Endothelial cell of hepatic sinusoid (primary cell): ENCODE results near the gene ICE1.
"Not testable (repeated sequence)": the region's sequence is repeated elsewhere in the genome, so short reads cannot be mapped to it uniquely, and the experiment has no call there.

Source experiments
- in situ Hi-C: cut with HindIII; loops from 2 replicates; pipeline ENCODE4 v1.10.0; 2017; ENCODE audit warnings: low sequenced_read_pairs

ICE1 gene

DNA sequence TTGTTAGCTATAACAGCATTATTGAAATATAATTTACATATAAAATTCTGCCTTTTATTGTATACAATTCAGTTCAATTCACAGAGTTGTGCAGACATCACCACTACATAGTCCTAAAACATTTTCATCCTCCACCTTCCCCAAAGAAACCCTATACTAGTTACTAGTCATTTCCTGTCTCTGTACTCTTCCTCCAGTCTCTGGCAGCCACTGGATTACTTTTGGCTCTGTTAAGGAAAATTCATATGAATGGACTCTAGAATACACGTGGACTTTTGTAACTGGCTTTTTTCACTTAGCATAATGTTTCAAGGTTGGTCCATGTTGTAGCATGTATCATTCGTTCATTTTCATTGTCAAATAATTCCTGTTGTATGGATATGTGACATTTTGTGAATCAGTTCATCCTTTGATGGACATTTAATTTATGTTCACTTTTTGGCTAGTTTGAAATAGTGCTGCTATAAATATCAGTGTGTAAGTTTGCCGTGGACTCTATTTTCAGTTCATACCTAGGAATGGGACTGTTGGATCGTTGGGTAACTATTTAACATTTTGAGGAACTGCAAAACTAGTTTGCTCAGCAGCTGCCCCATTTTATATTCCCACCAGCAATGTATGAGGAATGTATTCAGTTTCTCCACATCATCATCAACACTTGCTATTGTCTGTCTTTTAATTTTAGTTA, 9.7 kb downstream of the ICE1 start:
- in situ Hi-C loops: no loop called here

- in situ Hi-C loops: no loop called here
These were observed 13.8 kb downstream of the ICE1 start for GRCh38 chr5:5436203-5436760.

DNA sequence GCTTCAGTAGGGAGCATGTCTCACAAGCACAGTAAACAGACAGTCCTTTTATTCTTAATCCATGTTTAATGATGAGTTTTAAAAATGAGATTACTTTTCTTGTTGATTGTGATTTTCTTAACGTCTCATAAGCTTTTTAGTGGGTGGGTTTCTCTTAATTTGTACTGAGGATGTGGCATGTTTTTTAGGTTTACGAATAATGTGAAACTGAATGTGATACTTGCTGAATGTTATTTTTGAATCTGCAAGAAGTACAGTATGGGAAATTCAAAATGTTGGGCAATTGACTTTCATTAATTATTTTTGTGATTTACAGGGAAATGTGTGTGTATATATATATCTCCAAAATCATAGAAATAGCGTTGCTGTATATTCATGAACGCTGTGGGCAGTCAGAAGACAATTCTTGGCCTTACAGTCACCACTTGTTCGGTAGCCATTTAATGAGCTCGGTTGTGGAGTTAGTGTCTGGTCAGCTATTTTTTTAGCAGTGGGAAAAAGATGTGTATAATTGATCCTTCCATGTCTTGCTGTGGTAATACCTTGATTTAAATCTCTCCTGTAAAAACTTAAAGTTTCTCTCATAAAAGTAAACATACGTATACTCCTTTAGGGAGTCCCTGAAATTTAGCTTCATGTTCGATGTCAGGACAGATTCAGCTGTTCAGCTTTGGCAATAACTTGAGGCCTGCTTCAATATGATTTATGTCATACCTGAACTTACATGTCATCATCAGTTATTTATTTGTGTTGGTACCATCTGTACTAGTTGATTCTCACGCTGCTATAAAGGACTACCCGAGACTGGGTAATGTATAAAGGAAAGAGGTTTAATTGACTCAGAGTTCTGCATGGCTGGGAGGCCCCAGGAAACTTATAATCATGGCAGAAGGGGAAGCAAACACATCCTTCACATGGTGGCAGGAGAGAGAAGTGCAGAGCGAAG, 15.0 kb downstream of the ICE1 start:
- in situ Hi-C loops: no loop called here

GRCh38 chr5:5451863-5452262, 29.4 kb downstream of the ICE1 start:
- in situ Hi-C loops: no loop called here

GRCh38 chr5:5453131-5453530, 30.7 kb downstream of the ICE1 start:
- in situ Hi-C loops: no loop called here

GRCh38 chr5:5454391-5454790, 31.9 kb downstream of the ICE1 start:
- in situ Hi-C loops: no loop called here

- in situ Hi-C loops: no loop called here
These were observed 34.4 kb downstream of the ICE1 start for GRCh38 chr5:5456858-5457257.

GRCh38 chr5:5460311-5460710, 37.8 kb downstream of the ICE1 start:
- in situ Hi-C loops: no loop called here

GRCh38 chr5:5461012-5461411, 38.5 kb downstream of the ICE1 start:
- in situ Hi-C loops: no loop called here

- in situ Hi-C loops: no loop called here
These were observed 41.7 kb downstream of the ICE1 start for GRCh38 chr5:5464036-5464715.

GRCh38 chr5:5466227-5466626, 43.8 kb downstream of the ICE1 start:
- in situ Hi-C loops: no loop called here

DNA sequence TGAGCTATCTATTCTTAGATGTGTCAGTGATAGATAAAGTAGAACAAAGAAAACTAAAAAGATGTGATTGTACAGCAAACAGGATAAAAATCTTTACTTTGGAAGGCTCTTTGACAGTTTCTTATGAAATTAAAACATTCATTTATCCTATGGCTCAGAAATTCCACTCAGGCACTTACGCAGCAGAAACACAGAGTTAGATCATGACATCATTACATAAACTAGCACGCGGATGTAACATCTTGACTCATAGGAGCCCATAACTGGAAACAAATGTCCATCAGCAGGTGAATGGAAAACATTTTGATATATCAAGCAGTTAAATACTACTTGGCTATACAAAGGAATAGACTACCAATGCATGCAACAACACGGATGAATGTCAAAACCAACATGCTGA, 45.3 kb downstream of the ICE1 start:
- in situ Hi-C loops: no loop called here

- in situ Hi-C loops: no loop called here
These were observed 48.5 kb downstream of the ICE1 start for GRCh38 chr5:5470933-5471332.

GRCh38 chr5:5473226-5473625, 50.7 kb downstream of the ICE1 start:
- in situ Hi-C loops: no loop called here

DNA sequence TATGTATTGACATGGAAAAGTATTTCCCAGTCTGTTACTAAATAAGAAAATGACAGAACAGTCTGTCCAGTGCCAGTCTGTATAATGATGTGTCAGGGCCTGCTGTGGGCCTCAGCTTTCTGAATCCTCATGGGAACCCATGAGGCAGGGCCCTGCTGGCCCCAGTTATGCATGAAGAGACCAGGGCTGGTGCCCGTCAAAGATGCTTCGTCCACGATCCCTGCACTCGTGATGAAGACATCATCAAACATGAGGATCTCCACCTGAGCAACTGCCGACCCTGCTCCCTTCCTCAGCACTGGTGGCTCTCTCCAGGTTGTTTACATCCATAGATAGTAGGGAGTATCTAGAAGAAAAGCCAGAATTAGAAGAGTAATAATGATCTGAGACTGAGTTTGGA, 52.5 kb downstream of the ICE1 start:
- in situ Hi-C loops: no loop called here

GRCh38 chr5:5475975-5476374, 53.5 kb downstream of the ICE1 start:
- in situ Hi-C loops: no loop called here

GRCh38 chr5:5479578-5479977, 57.1 kb downstream of the ICE1 start:
- in situ Hi-C loops: not testable (repeated sequence)

DNA sequence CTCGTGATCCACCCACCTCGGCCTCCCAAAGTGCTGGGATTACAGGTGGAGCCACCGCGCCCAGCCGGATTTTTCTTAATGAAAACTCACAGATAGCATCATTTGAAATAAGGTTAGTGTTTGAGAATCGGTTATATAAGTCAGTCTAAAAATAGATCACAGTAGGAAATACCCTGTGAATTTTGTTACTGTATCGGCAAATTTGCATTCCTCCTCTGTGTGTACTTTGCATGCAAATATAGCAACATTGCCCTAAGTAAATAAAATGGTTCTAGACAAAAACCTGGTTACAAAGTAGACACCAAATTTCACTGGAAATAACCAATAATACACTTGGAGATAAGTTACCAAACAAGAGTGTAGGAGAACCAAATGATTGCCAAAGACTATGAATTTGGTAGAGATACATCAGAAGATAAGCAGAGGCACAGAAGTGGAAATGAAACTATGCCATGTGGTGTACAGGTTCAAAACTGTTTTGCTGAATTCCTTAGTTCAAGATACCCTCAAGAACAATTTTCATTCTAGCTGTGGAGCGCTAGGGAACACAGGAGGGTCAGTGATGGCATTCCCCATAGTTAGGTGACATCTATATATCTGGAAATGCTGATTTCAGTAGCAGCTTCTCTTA, 58.1 kb downstream of the ICE1 start:
- in situ Hi-C loops: no loop called here

GRCh38 chr5:5481206-5481605, 58.7 kb downstream of the ICE1 start:
- in situ Hi-C loops: no loop called here

GRCh38 chr5:5481633-5482032, 59.2 kb downstream of the ICE1 start:
- in situ Hi-C loops: no loop called here

GRCh38 chr5:5483350-5483749, 60.9 kb downstream of the ICE1 start:
- in situ Hi-C loops: no loop called here
